Fibroblast of villous mesenchyme (primary cell): ENCODE data around the gene SLC6A8. TPM values are rescaled to one million over a fixed set of nuclear protein-coding genes. Genes with fewer than 3 reads are reported as not detected.
"Not testable (repeated sequence)": the region's sequence is repeated elsewhere in the genome, so short reads cannot be mapped to it uniquely, and the experiment has no call there.

Experiments used
- DNase-seq: peaks from one replicate; pipeline ENCODE4 v3.0.0-alpha.2; 2010; ENCODE audit warnings: low read depth
- H3K4me3 ChIP-seq: 2 replicates; pipeline ENCODE4 v1.5.1; 2011; ENCODE audit warnings: low read depth, mild to moderate bottlenecking, low read length
- total RNA-seq: library from RNA; depleted of rRNA; stranded (reverse); fragments of >200 nt; gene quantifications from 2 replicates; pipeline ENCODE4 v1.2.3, GENCODE V29; 2012
- TF ChIP-seq, protein P1 (sequence below): IDR thresholded peaks from 2 replicates; pipeline ENCODE4 v1.5.1; 2012; ENCODE audit warnings: low read depth, mild to moderate bottlenecking, low read length; ENCODE audit not compliant: insufficient read depth

SLC6A8 gene
- total RNA-seq, 1 donor = 9.1 TPM

GRCh38 chrX:153689654-153690465 lies 2.1 kb downstream of the SLC6A8 start:
- H3K4me3 ChIP-seq = no peak overlapping the region
- DNase-seq = no peak
- TF ChIP-seq, protein P1, sequence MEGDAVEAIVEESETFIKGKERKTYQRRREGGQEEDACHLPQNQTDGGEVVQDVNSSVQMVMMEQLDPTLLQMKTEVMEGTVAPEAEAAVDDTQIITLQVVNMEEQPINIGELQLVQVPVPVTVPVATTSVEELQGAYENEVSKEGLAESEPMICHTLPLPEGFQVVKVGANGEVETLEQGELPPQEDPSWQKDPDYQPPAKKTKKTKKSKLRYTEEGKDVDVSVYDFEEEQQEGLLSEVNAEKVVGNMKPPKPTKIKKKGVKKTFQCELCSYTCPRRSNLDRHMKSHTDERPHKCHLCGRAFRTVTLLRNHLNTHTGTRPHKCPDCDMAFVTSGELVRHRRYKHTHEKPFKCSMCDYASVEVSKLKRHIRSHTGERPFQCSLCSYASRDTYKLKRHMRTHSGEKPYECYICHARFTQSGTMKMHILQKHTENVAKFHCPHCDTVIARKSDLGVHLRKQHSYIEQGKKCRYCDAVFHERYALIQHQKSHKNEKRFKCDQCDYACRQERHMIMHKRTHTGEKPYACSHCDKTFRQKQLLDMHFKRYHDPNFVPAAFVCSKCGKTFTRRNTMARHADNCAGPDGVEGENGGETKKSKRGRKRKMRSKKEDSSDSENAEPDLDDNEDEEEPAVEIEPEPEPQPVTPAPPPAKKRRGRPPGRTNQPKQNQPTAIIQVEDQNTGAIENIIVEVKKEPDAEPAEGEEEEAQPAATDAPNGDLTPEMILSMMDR = no peak

DNA sequence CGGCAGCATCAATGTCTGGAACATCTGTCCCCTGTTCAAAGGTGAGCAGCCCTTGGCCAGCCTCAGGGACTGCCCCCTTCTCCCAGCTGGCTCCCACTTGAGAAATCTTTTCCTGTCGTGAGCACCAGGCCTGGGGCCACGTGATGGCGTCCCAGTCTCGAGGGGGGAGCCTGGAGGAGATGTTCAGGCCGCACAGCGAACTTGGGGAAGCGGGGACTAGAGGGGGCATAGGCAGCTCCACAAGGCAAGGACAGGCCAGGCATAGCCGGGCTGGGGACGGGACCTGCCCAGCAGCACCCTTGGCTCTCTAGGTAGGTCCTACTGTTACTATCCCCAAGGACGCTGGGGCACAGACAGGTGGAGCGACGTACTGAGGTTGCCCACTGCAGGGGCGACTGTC lies 2.7 kb downstream of the SLC6A8 start:
- no peak overlapping the region for H3K4me3 ChIP-seq
- DNase-seq = no peak
- TF ChIP-seq, protein P1 = no peak

GRCh38 chrX:153691032-153691827 lies 3.5 kb downstream of the SLC6A8 start:
- not testable (repeated sequence) for H3K4me3 ChIP-seq, DNase-seq

DNA sequence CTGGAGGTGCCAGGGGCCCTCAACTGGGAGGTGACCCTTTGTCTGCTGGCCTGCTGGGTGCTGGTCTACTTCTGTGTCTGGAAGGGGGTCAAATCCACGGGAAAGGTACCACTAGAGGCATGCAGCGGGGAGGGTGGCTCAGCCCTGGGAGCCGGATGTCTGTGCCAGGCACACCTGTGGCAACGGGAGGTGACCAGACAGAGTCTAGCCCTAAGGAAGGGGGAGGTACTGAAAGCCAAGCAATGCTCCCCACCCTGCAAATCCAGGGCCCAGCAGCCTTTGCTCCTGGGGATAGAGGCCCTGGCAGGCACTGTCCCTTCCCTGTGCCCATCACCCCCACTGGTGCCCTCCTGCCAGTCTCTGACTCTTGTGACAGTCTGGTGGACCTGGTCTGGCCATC lies 4.3 kb downstream of the SLC6A8 start:
- no peak overlapping the region for H3K4me3 ChIP-seq
- no peak for DNase-seq

GRCh38 chrX:153692611-153693156 lies 5.0 kb downstream of the SLC6A8 start:
- no peak overlapping the region for H3K4me3 ChIP-seq
- no peak for DNase-seq
- TF ChIP-seq, protein P1 = no peak

More for the DNA sequence above, 4.3 kb downstream of the SLC6A8 start:
- TF ChIP-seq, protein P1 = no peak

DNA sequence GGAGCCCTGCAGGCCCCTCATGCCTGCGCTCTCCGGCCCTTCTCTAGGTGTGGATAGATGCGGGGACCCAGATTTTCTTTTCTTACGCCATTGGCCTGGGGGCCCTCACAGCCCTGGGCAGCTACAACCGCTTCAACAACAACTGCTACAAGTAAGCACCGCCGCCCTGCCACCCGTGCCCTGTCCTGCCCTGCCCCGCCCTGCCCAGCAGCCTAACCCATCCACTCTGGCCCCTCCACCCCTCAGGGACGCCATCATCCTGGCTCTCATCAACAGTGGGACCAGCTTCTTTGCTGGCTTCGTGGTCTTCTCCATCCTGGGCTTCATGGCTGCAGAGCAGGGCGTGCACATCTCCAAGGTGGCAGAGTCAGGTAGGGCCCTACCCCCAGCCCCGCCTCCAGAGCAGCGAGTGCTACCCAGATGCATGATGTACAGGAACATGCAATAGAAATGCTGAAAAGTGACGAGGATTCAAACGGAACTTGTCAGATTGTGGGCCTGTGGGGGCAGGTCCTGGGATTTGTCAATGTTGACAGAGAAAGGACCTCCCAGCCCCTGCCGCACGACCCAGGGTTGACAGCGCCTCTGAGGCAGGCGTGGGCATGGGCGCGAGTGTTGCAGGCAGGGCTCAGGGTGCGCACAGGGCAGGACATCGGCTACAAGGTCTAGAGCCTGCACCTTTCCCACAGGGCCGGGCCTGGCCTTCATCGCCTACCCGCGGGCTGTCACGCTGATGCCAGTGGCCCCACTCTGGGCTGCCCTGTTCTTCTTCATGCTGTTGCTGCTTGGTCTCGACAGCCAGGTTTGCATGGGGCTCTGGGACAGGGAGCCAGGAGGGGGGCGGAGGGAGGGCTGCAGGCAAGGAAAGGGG lies 5.7 kb downstream of the SLC6A8 start:
- TF ChIP-seq, protein P1 = no peak
- no peak overlapping the region for H3K4me3 ChIP-seq
- DNase-seq = no peak

GRCh38 chrX:153694256-153694655 lies 6.5 kb downstream of the SLC6A8 start:
- not testable (repeated sequence) for DNase-seq

More at GRCh38 chrX:153694256-153694655, 6.5 kb downstream of the SLC6A8 start:
- H3K4me3 ChIP-seq = not testable (repeated sequence)
